ENCODE data around the gene RBM28.

RBM28 gene

GRCh38 chr7:128275681-128276080, 68.0 kb downstream of the RBM28 start:
- H3K4ac ChIP-seq (ENCODE audit: low read length), result no peak overlapping the region
- DNase-seq (ENCODE audit: low spot score), result no peak

GRCh38 chr7:128274884-128275603, 68.7 kb downstream of the RBM28 start:
- H2AK5ac ChIP-seq (ENCODE audit: low read depth, low read length), result peak overlapping the region; percentile 43
- no peak overlapping the region for H3K4me3 ChIP-seq (ENCODE audit: low read length in 2 of 2)
- no peak overlapping the region for H3K4ac ChIP-seq (ENCODE audit: low read length)
- H3K4me2 ChIP-seq (ENCODE audit: insufficient read depth, low read length, poor library complexity, severe bottlenecking), result no peak overlapping the region
- no peak overlapping the region for H3K18ac ChIP-seq (ENCODE audit: low read length)
- H2BK12ac ChIP-seq (ENCODE audit: low read length), result no peak overlapping the region
- peak overlapping the region; percentile 38 for H2BK15ac ChIP-seq (ENCODE audit: low read length)
- H3K79me1 ChIP-seq (ENCODE audit: low read depth, low read length), result no peaks in the 10 kb centered on the region
- H3K27me3 ChIP-seq (ENCODE audit: control insufficient read depth in 3 of 3, insufficient read depth in 3 of 3, low read depth in 1 of 3, low read length in 3 of 3), result no peaks in the 10 kb centered on the region
- no peak overlapping the region for H2BK120ac ChIP-seq (ENCODE audit: low read depth, low read length)
- WGBS, 2 donors (ENCODE audit: extremely low coverage in 2 of 2, insufficient read length in 2 of 2, insufficient replicate concordance in 1 of 2), result no CpG with 5 or more reads among the region's 3 CpGs
- no peak for DNase-seq (ENCODE audit: low spot score)
- H2AFZ ChIP-seq (ENCODE audit: low read length), result no peak overlapping the region
- H3K14ac ChIP-seq (ENCODE audit: low read length), result peak overlapping the region; percentile 26
- H3K4me1 ChIP-seq (ENCODE audit: control insufficient read depth in 2 of 2, insufficient read depth in 1 of 2, low read depth in 1 of 2, low read length in 2 of 2), result peaks cover 0 to 3% of the 10 kb centered on the region in 2 donors
- H2BK5ac ChIP-seq (ENCODE audit: low read length), result no peak overlapping the region
- no peaks in the 10 kb centered on the region for H3K36me3 ChIP-seq (replicated peaks in 1 of 2; ENCODE audit: control insufficient read depth in 2 of 2, insufficient read depth in 2 of 2, low read length in 2 of 2)
- H3K9me3 ChIP-seq (replicated peaks in 1 of 2; ENCODE audit: control insufficient read depth in 2 of 2, insufficient read depth in 1 of 2, low read depth in 1 of 2, low read length in 2 of 2), result peaks cover 0 to 2% of the 10 kb centered on the region in 2 donors
- H4K8ac ChIP-seq (ENCODE audit: low read depth, low read length), result no peak overlapping the region
- H3K23ac ChIP-seq (ENCODE audit: low read depth, low read length, poor library complexity), result no peak overlapping the region
- H3K9ac ChIP-seq (ENCODE audit: low read depth, low read length, poor library complexity), result no peak overlapping the region
- H4K91ac ChIP-seq (ENCODE audit: low read depth, low read length, poor library complexity), result no peak overlapping the region
- H3K27ac ChIP-seq (replicated peaks; ENCODE audit: low read length), result no peak overlapping the region

More at GRCh38 chr7:128275681-128276080, 68.0 kb downstream of the RBM28 start:
- Histone ChIP-seq H3K9me3 (replicated peaks in 1 of 2; ENCODE audit: control insufficient read depth in 2 of 2, insufficient read depth in 1 of 2, low read depth in 1 of 2, low read length in 2 of 2) (peaks cover 0 to 2% of the 10 kb centered on the region in 2 donors), H3K27ac (replicated peaks; ENCODE audit: low read length) (no peak overlapping the region), H4K91ac (ENCODE audit: low read depth, low read length, poor library complexity) (no peak overlapping the region), H3K79me1 (ENCODE audit: low read depth, low read length) (no peaks in the 10 kb centered on the region), H2AFZ (ENCODE audit: low read length) (no peak overlapping the region), H3K4me1 (ENCODE audit: control insufficient read depth in 2 of 2, insufficient read depth in 1 of 2, low read depth in 1 of 2, low read length in 2 of 2) (peaks cover 0 to 3% of the 10 kb centered on the region in 2 donors), H3K4me3 (ENCODE audit: low read length in 2 of 2) (no peak overlapping the region), H3K4me2 (ENCODE audit: insufficient read depth, low read length, poor library complexity, severe bottlenecking) (no peak overlapping the region), H3K23ac (ENCODE audit: low read depth, low read length, poor library complexity) (no peak overlapping the region), H2BK12ac (ENCODE audit: low read length) (no peak overlapping the region), H3K9ac (ENCODE audit: low read depth, low read length, poor library complexity) (no peak overlapping the region), H3K27me3 (ENCODE audit: control insufficient read depth in 3 of 3, insufficient read depth in 3 of 3, low read depth in 1 of 3, low read length in 3 of 3) (no peaks in the 10 kb centered on the region), H3K18ac (ENCODE audit: low read length) (peak overlapping the region; percentile 40), H2BK120ac (ENCODE audit: low read depth, low read length) (no peak overlapping the region), H2BK15ac (ENCODE audit: low read length) (peak overlapping the region; percentile 38), H3K14ac (ENCODE audit: low read length) (peak overlapping the region; percentile 26), H4K8ac (ENCODE audit: low read depth, low read length) (peak overlapping the region; percentile 1), H3K36me3 (replicated peaks in 1 of 2; ENCODE audit: control insufficient read depth in 2 of 2, insufficient read depth in 2 of 2, low read length in 2 of 2) (no peaks in the 10 kb centered on the region), H2BK5ac (ENCODE audit: low read length) (no peak overlapping the region), H2AK5ac (ENCODE audit: low read depth, low read length) (peak overlapping the region; percentile 43)
- WGBS, 2 donors (ENCODE audit: extremely low coverage in 2 of 2, insufficient read length in 2 of 2, insufficient replicate concordance in 1 of 2), result no CpG with 5 or more reads among the region's 4 CpGs

- Histone ChIP-seq H2BK120ac (ENCODE audit: low read depth, low read length) (no peak overlapping the region), H3K23ac (ENCODE audit: low read depth, low read length, poor library complexity) (no peak overlapping the region), H3K4me2 (ENCODE audit: insufficient read depth, low read length, poor library complexity, severe bottlenecking) (no peak overlapping the region), H3K4me3 (ENCODE audit: low read length in 2 of 2) (no peak overlapping the region), H3K36me3 (replicated peaks in 1 of 2; ENCODE audit: control insufficient read depth in 2 of 2, insufficient read depth in 2 of 2, low read length in 2 of 2) (no peaks in the 10 kb centered on the region), H3K14ac (ENCODE audit: low read length) (no peak overlapping the region), H3K79me1 (ENCODE audit: low read depth, low read length) (no peaks in the 10 kb centered on the region), H3K9ac (ENCODE audit: low read depth, low read length, poor library complexity) (no peak overlapping the region), H4K91ac (ENCODE audit: low read depth, low read length, poor library complexity) (no peak overlapping the region), H3K27me3 (ENCODE audit: control insufficient read depth in 3 of 3, insufficient read depth in 3 of 3, low read depth in 1 of 3, low read length in 3 of 3) (no peaks in the 10 kb centered on the region), H2BK5ac (ENCODE audit: low read length) (no peak overlapping the region), H3K27ac (replicated peaks; ENCODE audit: low read length) (no peak overlapping the region), H2BK15ac (ENCODE audit: low read length) (no peak overlapping the region), H3K18ac (ENCODE audit: low read length) (peak overlapping the region; percentile 25), H2AK5ac (ENCODE audit: low read depth, low read length) (no peak overlapping the region), H2AFZ (ENCODE audit: low read length) (no peak overlapping the region), H3K4ac (ENCODE audit: low read length) (no peak overlapping the region), H4K8ac (ENCODE audit: low read depth, low read length) (no peak overlapping the region), H2BK12ac (ENCODE audit: low read length) (no peak overlapping the region), H3K9me3 (replicated peaks in 1 of 2; ENCODE audit: control insufficient read depth in 2 of 2, insufficient read depth in 1 of 2, low read depth in 1 of 2, low read length in 2 of 2) (peaks cover 0 to 2% of the 10 kb centered on the region in 2 donors), H3K4me1 (ENCODE audit: control insufficient read depth in 2 of 2, insufficient read depth in 1 of 2, low read depth in 1 of 2, low read length in 2 of 2) (peaks cover 0 to 3% of the 10 kb centered on the region in 2 donors)
- DNase-seq (ENCODE audit: low spot score), result no peak
- no CpG with 5 or more reads among the region's 4 CpGs for WGBS, 2 donors (ENCODE audit: extremely low coverage in 2 of 2, insufficient read length in 2 of 2, insufficient replicate concordance in 1 of 2)
These were observed 69.3 kb downstream of the RBM28 start for GRCh38 chr7:128274246-128274883.

GRCh38 chr7:128271942-128272481, 71.7 kb downstream of the RBM28 start:
- H3K79me1 ChIP-seq (ENCODE audit: low read depth, low read length), result no peaks in the 10 kb centered on the region
- no peak overlapping the region for H3K23ac ChIP-seq (ENCODE audit: low read depth, low read length, poor library complexity)
- no peak overlapping the region for H3K4me2 ChIP-seq (ENCODE audit: insufficient read depth, low read length, poor library complexity, severe bottlenecking)
- H2AFZ ChIP-seq (ENCODE audit: low read length), result no peak overlapping the region
- no peak overlapping the region for H3K27ac ChIP-seq (replicated peaks; ENCODE audit: low read length)
- no peak overlapping the region for H2BK120ac ChIP-seq (ENCODE audit: low read depth, low read length)
- H2BK12ac ChIP-seq (ENCODE audit: low read length), result no peak overlapping the region
- no peak overlapping the region for H3K14ac ChIP-seq (ENCODE audit: low read length)
- no peak overlapping the region for H4K8ac ChIP-seq (ENCODE audit: low read depth, low read length)
- H2BK15ac ChIP-seq (ENCODE audit: low read length), result no peak overlapping the region
- H3K4ac ChIP-seq (ENCODE audit: low read length), result no peak overlapping the region
- H3K18ac ChIP-seq (ENCODE audit: low read length), result peak overlapping the region; percentile 32
- H3K27me3 ChIP-seq (ENCODE audit: control insufficient read depth in 3 of 3, insufficient read depth in 3 of 3, low read depth in 1 of 3, low read length in 3 of 3), result no peaks in the 10 kb centered on the region
- no peak overlapping the region for H3K9ac ChIP-seq (ENCODE audit: low read depth, low read length, poor library complexity)
- peaks cover 12 to 16% of the 10 kb centered on the region in 2 donors for H3K4me1 ChIP-seq (ENCODE audit: control insufficient read depth in 2 of 2, insufficient read depth in 1 of 2, low read depth in 1 of 2, low read length in 2 of 2)
- DNase-seq (ENCODE audit: low spot score), result no peak
- peaks cover 0 to 2% of the 10 kb centered on the region in 2 donors for H3K9me3 ChIP-seq (replicated peaks in 1 of 2; ENCODE audit: control insufficient read depth in 2 of 2, insufficient read depth in 1 of 2, low read depth in 1 of 2, low read length in 2 of 2)
- no peak overlapping the region for H2BK5ac ChIP-seq (ENCODE audit: low read length)
- H3K36me3 ChIP-seq (replicated peaks in 1 of 2; ENCODE audit: control insufficient read depth in 2 of 2, insufficient read depth in 2 of 2, low read length in 2 of 2), result no peaks in the 10 kb centered on the region
- no peak overlapping the region for H3K4me3 ChIP-seq (ENCODE audit: low read length in 2 of 2)
- no peak overlapping the region for H4K91ac ChIP-seq (ENCODE audit: low read depth, low read length, poor library complexity)
- WGBS, 2 donors (ENCODE audit: extremely low coverage in 2 of 2, insufficient read length in 2 of 2, insufficient replicate concordance in 1 of 2), result no CpG with 5 or more reads among the region's 30 CpGs
- no peak overlapping the region for H2AK5ac ChIP-seq (ENCODE audit: low read depth, low read length)

All from neuronal stem cell (in vitro differentiated cells).